ENCODE measurements around the gene SHC2.

The SHC2 gene

GRCh38 chr19:374886-375235, 86.0 kb downstream of the SHC2 start:
- TF ChIP-seq EZH2 (IDR thresholded peaks at IDR 0.05; ENCODE audit: borderline replicate concordance, low read length), result no peak
- no peak for TF ChIP-seq CTCF (IDR thresholded peaks at IDR 0.05; ENCODE audit: low read length)

GRCh38 chr19:374183-374885, 86.5 kb downstream of the SHC2 start:
- Histone ChIP-seq H3K9me2 (ENCODE audit: low read depth, low read length) (no peaks in the 10 kb centered on the region), H2AFZ (ENCODE audit: low read length) (no peak overlapping the region), H3K4me3 (ENCODE audit: low read depth, low read length, poor library complexity, severe bottlenecking) (no peak overlapping the region), H3K27me3 (ENCODE audit: insufficient read depth, low read length) (no peaks in the 10 kb centered on the region; the same call in 1 of the 2 replicates), H4K20me1 (ENCODE audit: insufficient read depth, low read length) (no peaks in the 10 kb centered on the region), H3K4me1 (ENCODE audit: insufficient read depth, low read length, severe bottlenecking) (peaks cover 7% of the 10 kb centered on the region), H3K9ac (ENCODE audit: low read length) (no peak overlapping the region), H3F3A (ENCODE audit: insufficient read depth, low read length) (no peaks in the 10 kb centered on the region), H3K27ac (ENCODE audit: low read depth, low read length, poor library complexity, severe bottlenecking) (no peak overlapping the region), H3K9me3 (ENCODE audit: low read length) (no peaks in the 10 kb centered on the region), H3K4me2 (ENCODE audit: low read length) (no peak overlapping the region), H3K79me2 (ENCODE audit: insufficient read depth, low read length) (no peaks in the 10 kb centered on the region), H3K36me3 (ENCODE audit: insufficient read depth, low read length) (no peaks in the 10 kb centered on the region)
- TF ChIP-seq EZH2 (IDR thresholded peaks at IDR 0.05; ENCODE audit: borderline replicate concordance, low read length), result no peak
- no peak for TF ChIP-seq CTCF (IDR thresholded peaks at IDR 0.05; ENCODE audit: low read length)

More at GRCh38 chr19:374886-375235, 86.0 kb downstream of the SHC2 start:
- H3F3A ChIP-seq (ENCODE audit: insufficient read depth, low read length), result no peaks in the 10 kb centered on the region
- no peaks in the 10 kb centered on the region for H3K9me3 ChIP-seq (ENCODE audit: low read length)
- no peak overlapping the region for H2AFZ ChIP-seq (ENCODE audit: low read length)
- no peak overlapping the region for H3K4me3 ChIP-seq (ENCODE audit: low read depth, low read length, poor library complexity, severe bottlenecking)
- H3K9ac ChIP-seq (ENCODE audit: low read length), result no peak overlapping the region
- H4K20me1 ChIP-seq (ENCODE audit: insufficient read depth, low read length), result no peaks in the 10 kb centered on the region
- H3K27me3 ChIP-seq (ENCODE audit: insufficient read depth, low read length), result no peaks in the 10 kb centered on the region; the same call in 1 of the 2 replicates
- H3K27ac ChIP-seq (ENCODE audit: low read depth, low read length, poor library complexity, severe bottlenecking), result no peak overlapping the region
- H3K4me1 ChIP-seq (ENCODE audit: insufficient read depth, low read length, severe bottlenecking), result peaks cover 7% of the 10 kb centered on the region
- H3K4me2 ChIP-seq (ENCODE audit: low read length), result no peak overlapping the region
- H3K79me2 ChIP-seq (ENCODE audit: insufficient read depth, low read length), result no peaks in the 10 kb centered on the region
- H3K36me3 ChIP-seq (ENCODE audit: insufficient read depth, low read length), result no peaks in the 10 kb centered on the region
- no peaks in the 10 kb centered on the region for H3K9me2 ChIP-seq (ENCODE audit: low read depth, low read length)

- no peaks in the 10 kb centered on the region for H3K9me2 ChIP-seq (ENCODE audit: low read depth, low read length)
- H3K9me3 ChIP-seq (ENCODE audit: low read length), result no peaks in the 10 kb centered on the region
- H3K9ac ChIP-seq (ENCODE audit: low read length), result no peak overlapping the region
- H2AFZ ChIP-seq (ENCODE audit: low read length), result no peak overlapping the region
- H3K79me2 ChIP-seq (ENCODE audit: insufficient read depth, low read length), result no peaks in the 10 kb centered on the region
- H3K4me1 ChIP-seq (ENCODE audit: insufficient read depth, low read length, severe bottlenecking), result peaks cover 7% of the 10 kb centered on the region
- H4K20me1 ChIP-seq (ENCODE audit: insufficient read depth, low read length), result no peaks in the 10 kb centered on the region
- no peaks in the 10 kb centered on the region for H3K36me3 ChIP-seq (ENCODE audit: insufficient read depth, low read length)
- TF ChIP-seq EZH2 (IDR thresholded peaks at IDR 0.05; ENCODE audit: borderline replicate concordance, low read length), result no peak
- no peak overlapping the region for H3K4me3 ChIP-seq (ENCODE audit: low read depth, low read length, poor library complexity, severe bottlenecking)
- H3K27ac ChIP-seq (ENCODE audit: low read depth, low read length, poor library complexity, severe bottlenecking), result no peak overlapping the region
- H3K4me2 ChIP-seq (ENCODE audit: low read length), result no peak overlapping the region
- H3F3A ChIP-seq (ENCODE audit: insufficient read depth, low read length), result no peaks in the 10 kb centered on the region
- H3K27me3 ChIP-seq (ENCODE audit: insufficient read depth, low read length), result no peaks in the 10 kb centered on the region; the same call in 1 of the 2 replicates
These were observed 87.2 kb downstream of the SHC2 start for GRCh38 chr19:373391-374182.
